GM13976 (cell line): Measurements from ENCODE around the gene FES.
"Not testable (repeated sequence)": the region's sequence is repeated elsewhere in the genome, so short reads cannot be mapped to it uniquely, and the experiment has no call there.

Experiments
- DNase-seq: peaks from one replicate; pipeline ENCODE4 v3.0.0; 2012; ENCODE audit warnings: low spot score
- in situ Hi-C: fragments of 300-500 bp; cut with MboI; formaldehyde crosslinking; loops from one replicate; pipeline ENCODE4 v1.12.0; 2022; ENCODE audit warnings: low sequenced_read_pairs, mixed read lengths, inconsistent platforms; ENCODE audit not compliant: unreplicated experiment
- TF ChIP-seq, protein P1 (sequence below): IDR thresholded peaks from 2 replicates; pipeline ENCODE4 v1.5.1; 2012; ENCODE audit warnings: borderline replicate concordance, mild to moderate bottlenecking; ENCODE audit not compliant: insufficient read depth; ENCODE audit errors: extremely low read depth, missing control alignments, control extremely low read depth

The FES gene

DNA sequence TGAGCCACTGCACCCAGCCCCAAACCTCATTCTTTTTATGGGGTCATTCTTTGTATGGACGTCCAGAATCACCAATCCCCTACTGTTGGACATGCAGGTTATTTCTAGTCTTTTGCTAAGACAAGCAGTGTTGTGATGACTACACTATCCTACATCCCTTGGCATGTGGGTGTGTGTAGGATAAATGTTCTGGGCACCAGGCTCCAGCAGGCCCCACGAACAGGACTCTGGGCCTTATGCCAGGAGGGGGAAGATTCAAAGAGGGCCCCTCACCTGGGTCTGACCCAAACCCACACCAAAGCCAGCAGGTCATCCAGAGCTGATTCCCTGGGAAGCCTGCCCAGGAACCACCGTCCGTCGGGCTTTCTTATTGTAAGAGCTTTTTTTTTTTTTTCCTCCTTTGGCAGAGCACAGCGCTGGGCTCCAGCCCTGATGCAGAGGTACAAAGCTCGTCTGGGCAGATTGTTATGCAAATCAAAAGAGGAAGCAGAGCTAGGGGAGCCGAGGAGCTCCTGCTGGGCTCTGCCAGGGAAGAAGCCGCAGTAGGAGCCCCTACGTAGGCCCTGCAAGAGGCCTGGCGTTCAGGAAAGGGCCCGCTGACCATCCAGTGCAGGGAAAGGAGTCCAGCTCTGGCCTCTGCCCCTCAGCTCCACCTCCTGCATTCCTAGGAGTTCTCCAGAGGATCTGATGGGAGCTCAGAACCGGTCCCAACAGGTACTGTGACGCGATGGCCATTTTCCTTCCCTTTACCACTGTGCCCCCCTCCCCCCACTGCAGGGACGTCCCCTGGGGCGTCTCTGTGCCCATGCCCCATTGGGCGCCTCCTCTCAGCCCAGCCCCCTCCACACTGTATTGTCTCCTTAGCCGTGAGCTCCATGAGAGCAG, 44.9 kb upstream of the FES start:
- peak; percentile 74 for DNase-seq
- in situ Hi-C loops: no loop called here
- TF ChIP-seq, protein P1, sequence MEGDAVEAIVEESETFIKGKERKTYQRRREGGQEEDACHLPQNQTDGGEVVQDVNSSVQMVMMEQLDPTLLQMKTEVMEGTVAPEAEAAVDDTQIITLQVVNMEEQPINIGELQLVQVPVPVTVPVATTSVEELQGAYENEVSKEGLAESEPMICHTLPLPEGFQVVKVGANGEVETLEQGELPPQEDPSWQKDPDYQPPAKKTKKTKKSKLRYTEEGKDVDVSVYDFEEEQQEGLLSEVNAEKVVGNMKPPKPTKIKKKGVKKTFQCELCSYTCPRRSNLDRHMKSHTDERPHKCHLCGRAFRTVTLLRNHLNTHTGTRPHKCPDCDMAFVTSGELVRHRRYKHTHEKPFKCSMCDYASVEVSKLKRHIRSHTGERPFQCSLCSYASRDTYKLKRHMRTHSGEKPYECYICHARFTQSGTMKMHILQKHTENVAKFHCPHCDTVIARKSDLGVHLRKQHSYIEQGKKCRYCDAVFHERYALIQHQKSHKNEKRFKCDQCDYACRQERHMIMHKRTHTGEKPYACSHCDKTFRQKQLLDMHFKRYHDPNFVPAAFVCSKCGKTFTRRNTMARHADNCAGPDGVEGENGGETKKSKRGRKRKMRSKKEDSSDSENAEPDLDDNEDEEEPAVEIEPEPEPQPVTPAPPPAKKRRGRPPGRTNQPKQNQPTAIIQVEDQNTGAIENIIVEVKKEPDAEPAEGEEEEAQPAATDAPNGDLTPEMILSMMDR: no peak

DNA sequence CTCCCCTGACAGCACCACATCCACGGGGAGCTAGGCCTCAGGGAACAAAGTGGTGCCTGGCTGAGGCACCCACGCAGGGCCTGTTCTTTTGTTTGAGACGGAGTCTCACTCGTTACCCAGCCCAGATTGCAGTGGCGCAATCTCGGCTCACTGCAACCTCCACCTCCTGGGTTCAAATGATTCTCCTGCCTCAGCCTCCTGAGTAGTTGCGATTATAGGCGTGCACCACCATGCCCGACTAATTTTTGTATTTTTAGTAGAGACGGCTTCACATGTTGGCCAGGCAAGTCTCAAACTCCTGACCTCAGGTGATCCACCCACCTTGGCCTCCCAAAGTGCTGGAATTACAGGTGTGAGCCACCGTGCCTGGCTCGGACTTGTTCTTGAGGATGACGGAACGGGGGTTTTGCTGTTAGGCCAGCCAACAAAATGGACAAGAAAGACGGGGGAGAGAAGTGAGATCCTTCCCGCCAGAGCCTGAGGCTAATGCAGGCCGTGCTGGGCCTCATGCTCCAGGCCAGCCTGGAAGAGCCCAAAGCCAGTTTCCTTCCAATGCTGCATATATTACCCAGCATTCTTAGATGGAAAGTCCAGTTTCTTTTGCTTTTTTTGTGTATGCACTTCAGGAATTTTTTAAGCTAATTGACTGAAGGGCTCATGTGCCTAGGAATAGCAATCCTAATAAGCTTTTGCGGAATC, 44.0 kb upstream of the FES start:
- in situ Hi-C loops: no loop called here
- TF ChIP-seq, protein P1: no peak
- DNase-seq: no peak

DNA sequence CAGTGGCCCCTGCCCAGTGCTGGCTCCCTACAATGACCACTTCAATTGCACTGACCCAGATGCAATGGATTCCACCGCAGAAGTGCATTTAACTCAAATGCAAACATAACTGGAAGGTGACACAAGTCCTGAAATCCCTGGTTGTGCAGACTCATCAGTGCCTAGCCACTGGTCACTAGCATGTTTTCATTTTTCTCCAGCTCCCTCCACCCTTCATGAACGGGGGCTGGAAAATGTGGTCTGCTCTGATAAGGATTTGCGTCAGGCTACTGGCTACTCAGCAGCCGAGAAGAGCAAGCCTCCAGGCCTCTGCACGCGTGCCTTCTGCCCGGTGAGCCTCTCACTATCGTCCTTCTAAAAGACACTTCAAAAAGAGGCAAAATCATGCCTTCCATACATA, 43.4 kb upstream of the FES start:
- TF ChIP-seq, protein P1: no peak
- in situ Hi-C loops: no loop called here
- DNase-seq: no peak

DNA sequence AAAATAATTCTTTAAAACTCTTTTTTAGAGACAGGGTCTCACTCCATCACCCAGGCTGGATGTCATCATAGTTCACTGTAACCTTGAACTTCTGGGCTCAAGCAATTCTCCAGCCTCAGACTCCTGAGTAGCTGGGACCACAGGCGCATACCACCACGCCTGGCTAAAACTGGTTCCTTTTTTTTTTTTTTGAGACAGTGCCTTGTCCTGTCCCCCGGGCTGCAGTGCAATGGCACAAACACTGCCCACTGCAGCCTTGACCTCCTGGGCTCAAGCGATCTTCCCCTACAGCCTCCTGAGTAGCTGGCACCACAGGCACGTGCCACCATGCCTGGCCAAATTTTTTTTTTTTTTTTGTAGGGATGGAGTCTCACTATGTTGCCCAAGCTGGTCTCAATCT, 39.6 kb upstream of the FES start:
- in situ Hi-C loops: no loop called here
- DNase-seq: no peak
- TF ChIP-seq, protein P1: no peak

DNA sequence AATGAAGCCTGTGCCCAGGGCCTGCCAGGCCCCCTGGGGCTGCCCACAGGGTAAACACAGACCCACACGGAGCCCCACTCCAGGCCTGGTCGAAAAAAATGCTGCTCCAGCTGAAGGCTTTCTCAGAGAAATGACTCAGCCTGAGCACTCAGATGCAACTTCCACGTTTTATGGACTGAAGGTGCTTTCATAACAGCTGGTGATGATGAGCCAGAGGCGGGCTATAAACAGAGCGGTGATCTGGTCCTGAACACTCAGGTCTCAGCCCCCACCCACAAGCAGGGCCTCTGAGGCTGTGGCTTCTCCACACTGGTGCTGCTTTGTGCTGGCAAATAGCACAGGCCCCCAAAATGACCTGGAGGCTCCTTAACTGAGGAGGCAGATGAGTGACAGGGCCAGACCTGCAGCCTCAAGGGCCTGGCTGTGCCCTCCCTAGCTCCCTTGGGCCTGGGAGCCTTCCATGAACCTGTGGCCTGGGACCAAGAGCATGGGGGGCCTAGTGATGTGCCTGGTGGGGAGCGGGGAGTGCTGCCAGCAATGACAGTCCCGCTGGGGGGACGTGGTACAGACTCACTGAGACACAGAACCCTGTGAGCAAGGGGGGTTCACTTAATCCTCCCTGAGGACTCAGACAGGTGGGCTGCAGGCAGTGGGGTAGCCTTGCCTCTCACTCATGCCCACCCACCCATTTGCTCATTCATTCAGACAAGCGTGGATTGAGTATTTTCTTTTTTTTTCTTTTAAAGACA, 38.9 kb upstream of the FES start:
- TF ChIP-seq, protein P1: no peak
- in situ Hi-C loops: no loop called here
- peak; percentile 74 for DNase-seq

DNA sequence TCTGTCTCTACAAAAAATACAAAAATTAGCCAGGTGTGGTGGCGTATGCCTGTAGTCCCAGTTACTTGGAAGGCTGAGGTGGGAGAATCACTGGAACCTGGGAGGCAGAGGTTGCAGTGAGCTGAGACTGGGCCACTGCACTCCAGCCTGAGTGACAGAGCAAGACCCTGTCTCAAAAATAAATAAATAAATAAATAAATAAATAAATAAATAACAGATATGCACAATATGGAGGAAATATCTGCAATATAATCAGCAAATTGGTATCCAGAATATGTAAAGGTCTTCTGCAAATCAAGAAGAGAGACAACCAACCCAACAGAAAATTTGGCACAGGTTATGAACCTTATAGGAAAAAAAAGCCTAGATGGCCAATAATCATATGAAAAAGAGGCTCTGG, 34.9 kb upstream of the FES start:
- DNase-seq, in situ Hi-C loops: not testable (repeated sequence)
